Activated naive CD4-positive, alpha-beta T cell treated with anti-CD3 and anti-CD28 coated beads, Interleukin-2, amount 50 U/mL, for 16 hours (primary cell): Measurements from ENCODE around the gene CHORDC1.
"Not testable (repeated sequence)": the region's sequence is repeated elsewhere in the genome, so short reads cannot be mapped to it uniquely, and the experiment has no call there.

ENCODE experiments used
- DNase-seq: peaks from one replicate; pipeline ENCODE4 v3.0.0-alpha.2; 2020

CHORDC1 gene

DNA sequence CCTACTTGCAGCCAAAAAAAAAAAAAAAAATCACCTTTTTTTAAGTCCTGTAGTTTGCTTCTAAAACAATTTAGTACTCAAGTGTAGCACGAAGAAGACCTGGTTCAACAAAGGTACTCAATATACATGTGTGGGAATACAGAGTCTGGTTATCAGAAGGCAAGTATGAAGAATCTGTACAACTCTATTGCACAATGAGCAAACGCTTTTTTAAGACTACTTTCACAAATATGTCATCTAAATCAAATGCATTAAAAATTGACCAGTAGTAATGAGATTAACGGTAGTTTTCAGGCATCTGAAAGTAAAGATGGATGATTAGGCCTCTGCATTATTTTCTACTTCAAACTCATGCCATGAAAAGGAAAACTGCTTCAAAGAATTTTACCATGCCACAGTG lies 9.5 kb downstream of the CHORDC1 start:
- DNase-seq, result no peak

DNA sequence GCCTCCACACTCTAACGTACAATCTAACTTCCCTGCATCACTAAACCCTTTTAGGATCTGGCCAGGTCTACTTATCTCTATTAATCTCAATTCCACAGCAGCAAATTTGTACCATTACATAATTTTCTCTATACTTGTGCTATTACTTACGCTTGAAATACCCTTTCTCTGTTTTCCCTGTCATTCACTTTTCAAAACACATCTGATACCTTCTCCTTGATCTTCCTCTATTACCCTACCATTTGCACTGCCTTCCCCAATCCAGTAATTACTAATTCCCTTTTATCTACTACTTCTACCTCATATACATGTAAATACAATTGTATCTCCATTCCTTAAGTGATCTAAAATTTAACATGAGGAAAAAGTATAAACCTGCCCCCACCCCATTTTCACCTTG lies 14.0 kb downstream of the CHORDC1 start:
- no peak for DNase-seq

DNA sequence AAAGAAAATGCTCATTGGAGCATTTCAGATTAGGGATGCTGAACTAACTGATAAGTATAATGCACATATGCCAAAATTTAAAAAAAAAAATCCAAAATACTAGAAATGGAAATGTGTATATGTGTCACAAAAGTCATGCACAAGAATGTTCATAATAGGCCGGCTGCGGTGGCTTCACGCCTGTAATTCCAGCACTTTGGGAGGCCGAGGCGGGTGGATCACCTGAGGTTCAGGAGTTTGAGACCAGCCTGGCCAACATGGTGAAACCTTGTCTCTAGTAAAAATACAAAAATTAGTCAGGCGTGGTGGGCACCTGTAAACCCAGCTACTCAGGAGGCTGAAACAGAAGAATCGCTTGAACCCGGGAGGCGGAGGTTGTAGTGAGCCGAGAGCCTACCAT lies 14.9 kb downstream of the CHORDC1 start:
- not testable (repeated sequence) for DNase-seq

DNA sequence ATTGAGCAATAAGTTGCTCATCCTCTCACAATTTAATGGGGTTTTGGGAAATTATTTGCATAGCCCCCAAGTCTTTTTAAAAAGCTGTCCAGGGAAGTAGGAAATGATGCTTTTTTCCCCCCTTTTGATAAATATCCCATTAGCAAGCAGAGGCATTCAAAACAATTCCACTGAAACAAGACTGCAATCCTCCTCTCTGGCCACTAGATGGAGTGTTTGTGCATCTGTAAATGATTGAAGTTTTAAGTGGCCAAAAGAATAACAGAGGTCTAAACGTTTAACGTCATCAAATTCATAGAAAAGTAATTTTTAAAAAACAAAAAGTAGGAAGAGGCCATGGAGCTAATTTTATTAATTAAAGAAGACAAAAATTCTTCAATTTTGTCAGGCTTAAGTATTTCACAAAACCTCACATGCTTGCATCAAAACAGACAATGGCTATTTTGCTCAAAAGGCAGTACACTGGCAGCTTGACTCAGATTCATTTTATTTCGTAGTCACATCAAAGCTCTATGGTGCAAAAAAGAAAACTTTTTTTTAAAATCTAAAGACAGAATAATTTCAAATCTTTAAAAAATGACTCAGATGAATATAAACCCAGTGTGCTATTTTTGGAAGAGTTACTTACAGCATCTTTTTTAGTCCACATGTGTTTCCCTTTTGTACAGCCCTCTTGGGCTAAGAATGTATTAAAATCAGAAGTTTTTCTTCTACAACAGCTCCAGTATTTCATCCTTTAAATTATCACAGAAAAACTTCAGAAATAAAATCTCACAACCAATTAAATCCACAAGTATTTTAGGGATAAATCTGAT lies 17.8 kb downstream of the CHORDC1 start:
- DNase-seq, result no peak

DNA sequence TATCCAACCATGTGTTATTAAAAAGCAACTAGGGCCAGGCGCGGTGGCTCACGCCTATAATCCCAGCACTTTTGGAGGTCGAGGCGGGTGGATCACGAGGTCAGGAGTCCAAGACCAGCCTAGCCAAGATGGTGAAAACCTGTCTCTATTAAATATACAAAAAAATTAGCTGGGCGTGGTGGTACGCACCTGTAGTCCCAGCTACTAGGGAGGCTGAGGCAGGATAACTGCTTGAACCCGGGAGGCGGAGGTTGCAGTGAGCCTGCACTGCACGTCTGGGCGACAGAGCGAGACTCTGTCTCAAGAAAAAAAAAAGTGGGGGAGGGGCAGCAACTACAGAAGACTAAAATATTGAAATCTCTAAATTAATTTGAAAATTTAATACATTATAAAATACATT lies 18.4 kb downstream of the CHORDC1 start:
- no peak for DNase-seq

DNA sequence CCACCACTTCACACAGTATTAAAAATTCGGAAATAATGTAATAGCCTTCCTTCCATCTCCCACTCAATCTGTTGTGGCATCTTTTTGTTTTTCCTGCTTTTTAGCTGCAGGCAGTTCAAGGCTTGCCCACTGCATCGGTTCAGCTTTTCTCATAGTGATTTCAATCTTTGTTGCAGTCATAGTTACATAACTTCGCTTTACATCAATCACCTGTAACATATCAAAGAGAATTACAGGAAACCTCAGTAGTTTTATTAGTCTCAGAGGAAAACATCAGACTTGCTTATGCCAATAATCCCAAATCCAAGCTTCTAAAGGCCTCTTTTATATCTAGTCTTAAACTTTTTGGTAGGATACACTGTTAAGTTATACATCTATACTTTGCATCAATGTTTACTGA lies 20.5 kb downstream of the CHORDC1 start:
- DNase-seq, result no peak

DNA sequence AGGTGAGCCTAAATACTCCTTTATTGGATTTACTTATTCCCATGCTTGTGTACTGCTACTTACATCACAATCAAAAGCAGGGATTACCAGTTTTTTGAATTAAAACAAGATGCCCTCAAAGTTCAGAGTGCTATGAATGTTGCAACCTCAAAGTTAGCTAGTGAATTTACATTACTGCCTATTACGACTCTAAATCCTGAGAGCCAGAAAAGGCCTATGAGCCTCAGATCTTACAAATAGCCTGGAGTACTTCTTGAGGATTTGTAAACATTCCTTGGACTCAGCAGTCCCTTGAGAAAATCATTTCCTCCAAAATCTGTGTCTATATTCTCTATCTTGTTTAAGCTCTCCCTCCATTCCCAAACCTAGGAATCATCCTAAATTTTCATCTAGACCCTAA lies 25.5 kb downstream of the CHORDC1 start:
- DNase-seq, result no peak

DNA sequence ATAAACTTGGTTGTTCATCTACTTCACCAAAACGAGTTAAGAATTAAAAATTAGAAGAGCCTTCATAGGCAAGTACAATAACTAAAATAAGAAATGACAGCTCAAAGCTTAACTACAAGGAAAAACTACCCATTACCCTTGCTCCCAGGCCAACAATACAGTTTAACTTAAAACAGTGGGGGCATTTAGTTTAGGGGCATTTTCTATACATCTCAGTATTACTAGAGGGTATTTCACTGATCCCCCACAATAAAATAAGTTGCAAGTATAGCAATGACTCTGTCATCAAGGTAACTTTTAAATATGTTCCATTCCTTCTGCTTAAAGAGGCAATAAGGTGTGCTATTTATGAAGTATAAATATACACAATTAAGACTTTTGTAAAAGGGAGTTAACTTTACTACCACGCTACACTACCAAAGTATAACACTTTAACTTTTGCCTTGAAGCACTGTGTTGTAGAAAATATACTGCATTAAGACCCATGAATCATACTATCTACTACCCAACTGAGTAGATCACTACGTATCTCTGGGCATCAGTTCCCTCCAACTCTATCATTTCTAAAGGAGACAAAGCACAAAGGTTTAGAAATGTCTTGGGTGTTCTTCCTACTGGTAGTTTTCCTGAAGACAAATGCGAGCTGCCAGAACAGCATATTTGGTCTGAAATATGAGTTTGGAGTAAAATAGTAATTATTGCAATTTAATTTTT lies 29.8 kb downstream of the CHORDC1 start:
- no peak for DNase-seq

DNA sequence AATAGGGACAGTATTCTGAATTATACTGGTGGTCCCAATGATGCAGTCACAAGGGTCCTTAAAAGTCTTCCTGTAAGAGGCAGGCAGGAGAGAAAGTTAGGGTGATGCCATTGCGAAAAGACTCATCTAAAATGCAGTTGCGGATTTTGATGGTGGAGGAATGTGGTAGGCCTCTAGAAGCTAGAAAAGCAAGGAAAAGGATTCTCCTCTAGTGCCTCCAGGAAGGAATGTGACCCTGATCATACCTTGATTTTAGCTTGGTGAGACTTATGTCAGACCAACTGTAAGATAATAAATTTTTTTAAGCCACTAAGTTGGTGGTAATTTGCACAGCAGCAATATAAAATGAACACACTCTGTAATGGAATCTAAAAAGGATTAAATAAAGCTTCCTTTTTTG lies 33.8 kb downstream of the CHORDC1 start:
- no peak for DNase-seq

DNA sequence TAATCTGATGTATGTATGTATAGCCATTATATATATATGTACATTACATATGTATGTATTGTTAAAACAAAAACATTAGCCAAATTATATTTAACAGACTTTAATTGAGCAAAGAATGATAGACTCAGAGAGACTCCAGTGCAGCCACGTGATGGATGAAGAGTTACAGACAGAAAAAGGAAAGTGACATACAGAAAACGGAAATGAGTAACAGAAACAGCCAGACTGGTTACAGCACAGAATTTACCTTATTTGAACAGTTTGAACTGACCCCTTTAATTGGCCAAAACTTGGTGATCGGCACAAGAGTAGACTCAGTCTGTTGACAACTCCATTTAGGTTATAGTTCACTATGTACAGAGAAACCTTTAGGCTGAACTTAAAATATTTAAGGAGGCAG lies 35.0 kb downstream of the CHORDC1 start:
- no peak for DNase-seq

DNA sequence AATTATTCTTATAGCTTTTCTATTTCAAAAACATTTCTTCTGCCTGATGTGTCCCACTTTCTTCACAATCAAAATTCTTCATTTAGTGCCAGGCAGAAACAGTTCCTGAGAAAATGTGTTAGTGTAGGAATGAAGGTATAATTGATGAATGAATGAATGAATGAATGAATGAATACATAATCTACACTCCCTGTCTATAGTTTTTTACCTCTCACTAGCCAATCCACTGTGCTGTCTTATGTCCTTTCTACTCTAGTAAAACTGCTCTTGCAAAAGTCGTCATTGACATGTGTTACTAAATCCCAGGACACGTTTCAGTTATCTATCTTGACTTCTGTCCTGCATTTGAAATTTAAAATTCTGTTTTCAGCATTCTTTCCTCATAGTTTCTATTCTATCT lies 42.9 kb downstream of the CHORDC1 start:
- DNase-seq, result no peak

DNA sequence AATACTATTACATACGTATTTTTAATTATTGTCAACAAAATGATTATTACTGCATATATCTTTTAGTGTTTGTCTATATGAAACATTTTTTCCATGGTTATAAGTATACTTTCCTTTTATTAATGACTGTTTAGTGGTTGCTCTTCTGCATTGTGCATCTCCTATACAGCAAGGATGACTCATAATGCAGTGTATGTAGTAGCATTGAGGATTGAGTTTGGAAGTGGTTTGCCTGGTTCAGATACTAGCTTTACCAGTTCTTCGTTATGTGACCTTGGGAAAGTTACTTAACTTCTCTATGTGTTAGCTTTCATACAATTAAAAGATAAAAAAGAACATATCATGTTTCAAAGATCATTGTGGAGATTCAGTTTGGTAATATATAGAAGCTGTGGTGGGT lies 44.1 kb downstream of the CHORDC1 start:
- no peak for DNase-seq

DNA sequence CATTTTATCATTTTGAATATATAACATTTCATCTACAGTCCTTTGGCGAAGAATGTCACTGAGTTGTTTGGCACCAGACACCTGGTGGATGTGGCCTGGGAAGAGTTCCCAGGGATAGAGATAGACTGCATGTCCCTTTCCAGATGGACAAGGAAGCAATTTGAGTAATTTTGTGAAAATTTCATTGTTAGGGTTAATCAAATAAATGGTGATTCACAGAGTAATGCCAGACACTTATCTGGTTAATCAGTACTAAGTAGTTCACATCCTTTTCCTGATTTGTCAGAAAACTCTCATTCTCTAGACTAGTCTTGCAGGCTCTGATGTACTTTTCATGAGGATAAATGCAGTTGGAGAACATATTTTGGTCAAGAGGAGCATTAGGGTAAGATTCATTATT lies 46.8 kb downstream of the CHORDC1 start:
- DNase-seq, result no peak

DNA sequence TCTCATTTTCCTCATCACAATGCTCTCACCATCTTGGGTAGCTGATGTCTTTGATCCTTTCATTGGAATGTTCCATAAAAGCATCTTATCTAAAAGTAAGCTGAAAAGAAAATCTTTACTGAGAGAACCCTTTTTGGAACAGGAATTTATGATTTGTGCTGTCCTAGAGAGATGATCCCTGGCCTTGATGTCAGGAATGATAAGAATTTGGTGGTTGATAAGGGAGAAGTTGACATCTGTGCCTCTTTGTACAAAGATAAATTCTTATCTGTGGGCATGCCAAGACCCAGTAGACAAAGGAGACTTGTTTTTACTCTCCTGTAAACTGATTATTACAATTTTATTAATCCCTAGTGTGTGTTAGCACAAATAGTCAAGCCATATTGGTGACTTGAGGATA lies 51.5 kb downstream of the CHORDC1 start:
- no peak for DNase-seq

DNA sequence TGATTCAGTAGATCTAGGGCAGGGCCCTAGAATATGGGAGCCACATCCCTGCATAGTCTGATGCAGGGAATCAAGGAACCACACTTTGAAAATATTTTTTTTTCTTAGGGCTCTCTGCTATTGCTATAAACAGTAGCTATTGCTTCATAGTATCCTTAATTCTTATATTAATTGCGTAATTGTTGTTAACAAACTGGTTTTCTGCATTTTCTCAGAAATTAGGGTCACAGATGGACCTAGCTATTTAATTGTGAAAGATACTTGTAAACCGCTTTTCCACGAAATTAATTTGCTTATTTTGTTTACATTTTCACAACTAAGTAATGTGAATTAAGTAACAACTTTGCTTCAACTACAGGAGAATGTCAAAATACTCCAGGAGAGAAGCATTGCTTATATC lies 54.3 kb downstream of the CHORDC1 start:
- DNase-seq, result no peak

DNA sequence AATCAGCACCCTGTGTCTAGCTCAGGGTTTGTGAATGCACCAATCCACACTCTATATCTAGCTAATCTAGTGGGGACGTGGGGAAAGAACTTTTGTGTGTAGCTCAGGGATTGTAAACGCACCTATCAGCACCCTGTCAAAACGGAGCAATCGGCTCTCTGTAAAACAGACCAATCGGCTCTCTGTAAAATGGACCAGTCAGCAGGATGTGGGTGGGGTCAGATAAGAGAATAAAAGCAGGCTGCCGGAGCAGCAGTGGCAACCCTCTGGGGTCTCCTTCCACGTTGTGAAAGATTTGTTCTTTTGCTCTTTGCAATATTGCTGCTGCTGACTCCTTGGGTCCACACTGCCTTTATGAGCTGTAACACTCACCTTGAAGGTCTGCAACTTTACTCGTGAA lies 55.1 kb downstream of the CHORDC1 start:
- DNase-seq, result not testable (repeated sequence)

DNA sequence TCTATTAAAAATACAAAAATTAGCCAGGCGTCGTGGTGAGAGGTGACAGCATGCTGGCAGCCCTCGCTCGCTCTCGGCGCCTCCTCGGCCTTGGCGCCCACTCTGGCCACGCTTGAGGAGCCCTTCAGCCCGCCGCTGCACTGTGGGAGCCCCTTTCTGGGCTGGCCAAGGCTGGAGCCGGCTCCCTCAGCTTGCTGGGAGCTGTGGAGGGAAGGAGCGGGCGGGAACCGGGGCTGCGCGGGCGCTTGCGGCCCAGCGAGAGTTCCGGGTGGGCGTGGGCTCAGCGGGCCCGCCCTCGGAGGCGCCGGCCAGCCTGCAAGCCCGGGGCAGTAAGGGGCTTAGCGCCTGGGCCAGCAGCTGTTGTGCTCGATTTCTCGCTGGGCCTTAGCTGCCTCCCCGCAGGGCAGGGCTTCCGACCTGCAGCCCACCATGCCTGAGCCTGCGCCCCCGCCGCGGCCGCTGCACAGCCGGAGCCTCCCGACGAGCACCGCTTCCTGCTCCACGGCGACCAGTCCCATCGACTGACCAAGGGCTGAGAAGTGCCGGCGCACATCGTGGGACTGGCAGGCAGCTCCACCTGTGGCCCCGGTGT lies 55.8 kb downstream of the CHORDC1 start:
- not testable (repeated sequence) for DNase-seq
